Peyer's patch (tissue), 4 donors: ENCODE measurements around the gene ADGRG7.

Experiments used
- POLR2A ChIP-seq, 2 donors: fragments of 450-650 bp; IDR thresholded peaks; one replicate each; pipeline ENCODE4 v1.5.1; 2017; ENCODE audit warnings: antibody characterized with exemption in 2 of 2, mild to moderate bottlenecking in 2 of 2, moderate library complexity in 2 of 2
- TF ChIP-seq, protein P1 (sequence below), 6 experiments: fragments of 450-650 bp in 4 of 6; fragments of 200-600 bp in 2 of 6; sonication (generic) in 1 of 6; IDR thresholded peaks; one replicate each; pipeline ENCODE4 v1.5.1; 2017 to 2019; ENCODE audit warnings: antibody characterized with exemption in 6 of 6, mild to moderate bottlenecking in 3 of 6, moderate library complexity in 1 of 6

DNA sequence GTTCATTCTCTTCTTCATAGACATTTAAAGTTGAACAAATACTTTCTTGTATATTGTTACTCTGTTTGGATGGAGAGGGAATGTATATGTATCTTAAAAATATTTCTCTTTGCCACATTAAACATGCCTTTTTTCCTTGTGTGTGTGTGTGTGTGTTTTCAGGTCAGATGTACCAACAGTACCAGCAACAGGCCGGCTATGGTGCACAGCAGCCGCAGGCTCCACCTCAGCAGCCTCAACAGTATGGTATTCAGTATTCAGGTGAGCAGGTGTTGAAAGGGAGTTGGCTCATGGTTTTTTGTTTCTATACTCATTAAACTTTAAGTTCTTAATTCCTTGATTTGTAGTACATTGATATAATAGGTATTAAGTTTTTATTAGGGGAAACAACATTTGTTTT lies 135.3 kb downstream of the ADGRG7 start:
- TF ChIP-seq, protein P1, sequence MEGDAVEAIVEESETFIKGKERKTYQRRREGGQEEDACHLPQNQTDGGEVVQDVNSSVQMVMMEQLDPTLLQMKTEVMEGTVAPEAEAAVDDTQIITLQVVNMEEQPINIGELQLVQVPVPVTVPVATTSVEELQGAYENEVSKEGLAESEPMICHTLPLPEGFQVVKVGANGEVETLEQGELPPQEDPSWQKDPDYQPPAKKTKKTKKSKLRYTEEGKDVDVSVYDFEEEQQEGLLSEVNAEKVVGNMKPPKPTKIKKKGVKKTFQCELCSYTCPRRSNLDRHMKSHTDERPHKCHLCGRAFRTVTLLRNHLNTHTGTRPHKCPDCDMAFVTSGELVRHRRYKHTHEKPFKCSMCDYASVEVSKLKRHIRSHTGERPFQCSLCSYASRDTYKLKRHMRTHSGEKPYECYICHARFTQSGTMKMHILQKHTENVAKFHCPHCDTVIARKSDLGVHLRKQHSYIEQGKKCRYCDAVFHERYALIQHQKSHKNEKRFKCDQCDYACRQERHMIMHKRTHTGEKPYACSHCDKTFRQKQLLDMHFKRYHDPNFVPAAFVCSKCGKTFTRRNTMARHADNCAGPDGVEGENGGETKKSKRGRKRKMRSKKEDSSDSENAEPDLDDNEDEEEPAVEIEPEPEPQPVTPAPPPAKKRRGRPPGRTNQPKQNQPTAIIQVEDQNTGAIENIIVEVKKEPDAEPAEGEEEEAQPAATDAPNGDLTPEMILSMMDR (IDR thresholded peaks at IDR 0.05): no peak
- no peak for TF ChIP-seq POLR2A (IDR thresholded peaks at IDR 0.05)
